GM21367 (cell line): ENCODE results near the gene SUCLG1.
"Not testable (repeated sequence)": the region's sequence is repeated elsewhere in the genome, so short reads cannot be mapped to it uniquely, and the experiment has no call there.

Source experiments
- ATAC-seq: cut with Tn5 transposase; IDR thresholded peaks from one replicate; pipeline ENCODE4 v1.9.1; 2021; ENCODE audit not compliant: unreplicated experiment

The SUCLG1 gene

GRCh38 chr2:84424152-84424551 is 34.9 kb downstream of the SUCLG1 start:
- ATAC-seq = no peak

GRCh38 chr2:84421791-84422190 is 37.3 kb downstream of the SUCLG1 start:
- ATAC-seq = no peak

- no peak for ATAC-seq
Measured at GRCh38 chr2:84421197-84421596, 37.9 kb downstream of the SUCLG1 start.

- no peak for ATAC-seq
Measured at GRCh38 chr2:84417453-84418145, 41.5 kb downstream of the SUCLG1 start.

- no peak for ATAC-seq
Measured at GRCh38 chr2:84409531-84409930, 49.5 kb downstream of the SUCLG1 start.

GRCh38 chr2:84402111-84402510 is 57.0 kb downstream of the SUCLG1 start:
- ATAC-seq = not testable (repeated sequence)

- not testable (repeated sequence) for ATAC-seq
Measured at GRCh38 chr2:84399839-84400238, 59.2 kb downstream of the SUCLG1 start.

GRCh38 chr2:84395820-84396219 is 63.3 kb downstream of the SUCLG1 start:
- no peak for ATAC-seq

GRCh38 chr2:84394628-84395027 is 64.5 kb downstream of the SUCLG1 start:
- no peak for ATAC-seq

GRCh38 chr2:84393829-84394228 is 65.3 kb downstream of the SUCLG1 start:
- ATAC-seq = no peak

- ATAC-seq = no peak
Measured at GRCh38 chr2:84389794-84390193, 69.3 kb downstream of the SUCLG1 start.

GRCh38 chr2:84388921-84389490 is 70.1 kb downstream of the SUCLG1 start:
- ATAC-seq = no peak

- ATAC-seq = no peak
Measured at GRCh38 chr2:84388133-84388532, 70.9 kb downstream of the SUCLG1 start.

GRCh38 chr2:84386336-84387040 is 72.6 kb downstream of the SUCLG1 start:
- ATAC-seq = no peak

GRCh38 chr2:84383271-84383670 is 75.8 kb downstream of the SUCLG1 start:
- ATAC-seq = no peak

GRCh38 chr2:84380875-84381274 is 78.2 kb downstream of the SUCLG1 start:
- ATAC-seq = no peak

GRCh38 chr2:84378960-84379359 is 80.1 kb downstream of the SUCLG1 start:
- ATAC-seq = no peak

GRCh38 chr2:84375020-84375419 is 84.1 kb downstream of the SUCLG1 start:
- ATAC-seq = no peak

GRCh38 chr2:84373866-84374265 is 85.2 kb downstream of the SUCLG1 start:
- ATAC-seq = no peak
